ENCODE results near the gene RNF207.

GRCh38 chr1:6199298-6200187 is 6.4 kb upstream of the RNF207 start, which contains the start of gene RPL22:
- no peak for TF ChIP-seq CTCF (conservative IDR thresholded peaks at IDR 0.05)
- no peak for TF ChIP-seq EZH2 (IDR thresholded peaks at IDR 0.05; ENCODE audit: low read depth)

Measured in PC-9 (cell line).